Bronchial epithelial cell (primary cell): Measurements from ENCODE around the gene CACNA2D1. TPM values are rescaled to one million over a fixed set of nuclear protein-coding genes. Genes with fewer than 3 reads are reported as not detected.

ENCODE experiments used
- DNase-seq: peaks from one replicate; pipeline ENCODE4 v3.0.0-alpha.2; 2010; ENCODE audit warnings: low read depth
- FAIRE-seq: peaks from 2 replicates; lab custom pipeline; 2011; peaks lifted over from hg19 to GRCh38; lab: Jason Lieb, UNC
- H3K27me3 ChIP-seq: 2 replicates; pipeline ENCODE4 v1.5.1; 2011; ENCODE audit warnings: low read length; ENCODE audit not compliant: control insufficient read depth, insufficient read depth
- H3K36me3 ChIP-seq: 2 replicates; pipeline ENCODE4 v1.5.1; 2011; ENCODE audit warnings: low read length; ENCODE audit not compliant: control insufficient read depth, insufficient read depth
- H3K4me3 ChIP-seq: 2 replicates; pipeline ENCODE4 v1.5.1; 2011; ENCODE audit warnings: mild to moderate bottlenecking, low read depth, low read length, control low read depth
- total RNA-seq: library from RNA; depleted of rRNA; stranded (reverse); fragments of >200 nt; gene quantifications from 2 replicates; pipeline ENCODE4 v1.2.1, GENCODE V29; 2014
- TF ChIP-seq, protein P1 (sequence below): IDR thresholded peaks from 2 replicates; pipeline ENCODE4 v1.5.1; 2011; ENCODE audit warnings: mild to moderate bottlenecking, moderate library complexity, low read length, control low read depth, inconsistent platforms; ENCODE audit not compliant: insufficient read depth, severe bottlenecking

The CACNA2D1 gene
- total RNA-seq, 1 donor from 2014 or later = 1.1 TPM

DNA sequence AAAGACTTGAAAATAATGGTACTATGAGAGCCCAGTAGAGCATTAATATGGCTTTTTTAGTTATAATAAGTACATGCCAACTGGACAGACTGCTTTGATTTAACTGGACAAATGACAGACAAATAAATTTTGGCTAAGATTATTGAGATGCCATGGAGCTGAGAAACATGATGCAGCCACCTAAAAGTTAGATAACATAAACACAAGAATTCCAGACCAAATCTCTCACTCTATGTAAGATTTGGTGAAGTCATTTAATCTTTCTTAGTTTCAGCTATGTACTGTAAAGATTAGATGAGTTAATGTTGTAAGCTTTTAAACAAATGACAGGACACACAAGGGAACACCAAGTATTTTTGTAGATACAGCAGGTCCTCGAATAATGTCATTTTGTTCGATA, 118.2 kb downstream of the CACNA2D1 start:
- TF ChIP-seq, protein P1, sequence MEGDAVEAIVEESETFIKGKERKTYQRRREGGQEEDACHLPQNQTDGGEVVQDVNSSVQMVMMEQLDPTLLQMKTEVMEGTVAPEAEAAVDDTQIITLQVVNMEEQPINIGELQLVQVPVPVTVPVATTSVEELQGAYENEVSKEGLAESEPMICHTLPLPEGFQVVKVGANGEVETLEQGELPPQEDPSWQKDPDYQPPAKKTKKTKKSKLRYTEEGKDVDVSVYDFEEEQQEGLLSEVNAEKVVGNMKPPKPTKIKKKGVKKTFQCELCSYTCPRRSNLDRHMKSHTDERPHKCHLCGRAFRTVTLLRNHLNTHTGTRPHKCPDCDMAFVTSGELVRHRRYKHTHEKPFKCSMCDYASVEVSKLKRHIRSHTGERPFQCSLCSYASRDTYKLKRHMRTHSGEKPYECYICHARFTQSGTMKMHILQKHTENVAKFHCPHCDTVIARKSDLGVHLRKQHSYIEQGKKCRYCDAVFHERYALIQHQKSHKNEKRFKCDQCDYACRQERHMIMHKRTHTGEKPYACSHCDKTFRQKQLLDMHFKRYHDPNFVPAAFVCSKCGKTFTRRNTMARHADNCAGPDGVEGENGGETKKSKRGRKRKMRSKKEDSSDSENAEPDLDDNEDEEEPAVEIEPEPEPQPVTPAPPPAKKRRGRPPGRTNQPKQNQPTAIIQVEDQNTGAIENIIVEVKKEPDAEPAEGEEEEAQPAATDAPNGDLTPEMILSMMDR = no peak

DNA sequence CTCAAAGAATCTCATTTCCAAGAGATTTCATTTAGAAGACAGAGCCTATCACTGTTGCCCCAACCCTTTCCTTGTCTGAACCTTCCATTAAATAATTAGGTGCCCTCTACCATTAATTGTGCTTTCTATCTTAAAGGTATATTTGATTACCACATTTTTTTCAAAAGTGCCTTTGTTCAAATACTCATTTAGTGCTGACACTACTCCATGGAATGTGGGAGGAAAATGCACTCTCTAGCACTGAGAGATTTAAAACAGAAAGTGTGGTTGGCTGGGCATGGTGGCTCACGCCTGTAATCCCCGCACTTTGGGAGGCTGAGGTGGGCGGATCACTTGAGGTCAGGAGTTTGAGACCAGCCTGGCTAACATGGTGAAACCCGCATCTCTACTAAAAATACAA, 119.8 kb downstream of the CACNA2D1 start:
- Histone ChIP-seq H3K4me3 (no peak overlapping the region), H3K27me3 (no peaks in the 10 kb centered on the region), H3K36me3 (no peaks in the 10 kb centered on the region)
- FAIRE-seq = no peak
- DNase-seq = peak; percentile 7
- TF ChIP-seq, protein P1 = no peak

More for the DNA sequence above, 118.2 kb downstream of the CACNA2D1 start:
- FAIRE-seq (no peak), DNase-seq (no peak)
- H3K27me3 ChIP-seq = no peaks in the 10 kb centered on the region
- H3K36me3 ChIP-seq = no peaks in the 10 kb centered on the region
- no peak overlapping the region for H3K4me3 ChIP-seq

DNA sequence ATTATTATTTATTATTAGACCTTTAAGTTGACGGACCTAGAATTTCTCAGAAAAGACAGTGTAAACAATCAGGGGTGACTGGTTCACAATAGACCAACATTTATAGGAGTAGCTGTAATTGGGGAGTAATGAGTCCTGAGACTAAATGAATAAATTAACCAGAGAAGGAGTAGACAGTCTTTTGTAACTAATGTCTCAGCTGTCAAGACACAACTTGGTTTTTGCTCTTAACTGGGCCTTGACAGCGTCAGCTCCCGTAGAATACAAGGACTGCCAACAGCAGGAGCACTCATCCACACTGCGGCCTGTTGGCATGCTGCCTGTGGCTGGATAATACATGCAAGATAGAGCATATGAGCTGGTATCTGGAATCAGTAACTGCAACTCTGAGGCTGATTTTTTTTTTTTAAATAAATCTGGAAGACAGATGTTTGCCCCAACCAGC, 123.9 kb downstream of the CACNA2D1 start:
- DNase-seq (peak; percentile 26), FAIRE-seq (no peak)
- H3K27me3 ChIP-seq = no peaks in the 10 kb centered on the region
- TF ChIP-seq, protein P1 = no peak
- H3K4me3 ChIP-seq = no peak overlapping the region
- no peaks in the 10 kb centered on the region for H3K36me3 ChIP-seq

GRCh38 chr7:82318786-82319185, 124.8 kb downstream of the CACNA2D1 start:
- H3K4me3 ChIP-seq = no peak overlapping the region
- DNase-seq = no peak
- TF ChIP-seq, protein P1 = no peak
- FAIRE-seq = no peak
- no peaks in the 10 kb centered on the region for H3K36me3 ChIP-seq
- H3K27me3 ChIP-seq = no peaks in the 10 kb centered on the region

DNA sequence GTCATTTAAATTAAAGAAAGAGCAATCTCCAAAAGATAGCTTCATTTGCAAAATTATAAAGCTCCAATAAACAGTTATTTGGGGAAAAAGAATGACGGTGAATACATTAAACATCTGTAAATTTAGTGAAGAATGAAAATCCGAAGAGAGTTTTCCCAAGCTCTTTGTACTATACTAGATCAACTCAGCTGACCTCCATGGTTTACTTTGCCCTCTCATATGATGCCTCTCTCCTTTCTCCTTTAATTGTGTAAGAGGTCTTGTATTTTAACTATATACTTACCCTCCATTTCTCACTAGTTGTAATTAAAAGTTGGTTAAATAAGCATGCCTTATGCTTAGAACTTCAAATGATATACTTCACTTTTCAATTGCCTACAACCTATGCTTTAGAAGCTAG, 125.8 kb downstream of the CACNA2D1 start:
- Histone ChIP-seq H3K36me3 (no peaks in the 10 kb centered on the region), H3K4me3 (no peak overlapping the region), H3K27me3 (no peaks in the 10 kb centered on the region)
- FAIRE-seq (no peak), DNase-seq (no peak)
- TF ChIP-seq, protein P1 = no peak

DNA sequence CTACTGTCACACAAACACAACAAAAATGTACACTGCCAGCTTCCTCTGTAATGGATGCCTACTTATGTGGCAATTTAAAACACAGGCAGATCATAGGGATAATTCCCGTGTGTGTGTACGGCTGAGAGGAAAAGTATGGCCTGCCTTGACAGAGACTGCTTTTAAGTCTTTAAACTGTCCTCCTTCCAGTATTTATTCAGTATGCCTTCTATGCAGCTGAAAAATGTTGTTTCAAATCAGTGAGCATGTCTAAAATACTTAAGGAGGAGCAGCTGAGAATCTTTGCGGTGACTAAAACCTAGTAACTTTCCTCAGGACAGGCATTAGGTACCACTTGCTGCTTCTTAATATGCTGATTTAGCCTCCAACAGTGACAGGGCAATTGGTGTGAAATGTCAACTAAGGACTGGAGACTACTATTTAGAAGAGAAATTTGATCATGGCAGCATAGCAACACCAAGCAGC, 126.3 kb downstream of the CACNA2D1 start:
- TF ChIP-seq, protein P1 = no peak
- FAIRE-seq (no peak), DNase-seq (no peak)
- H3K4me3 ChIP-seq = no peak overlapping the region
- H3K36me3 ChIP-seq = no peaks in the 10 kb centered on the region
- H3K27me3 ChIP-seq = no peaks in the 10 kb centered on the region
